Effector memory CD4-positive, alpha-beta T cell (primary cell): ENCODE results near the gene C3orf38.
"Not testable (repeated sequence)": the region's sequence is repeated elsewhere in the genome, so short reads cannot be mapped to it uniquely, and the experiment has no call there.

ENCODE experiments used
- DNase-seq, 3 donors: peaks; one replicate each; pipeline ENCODE4 v3.0.0-alpha.2; 2020
- H3K27ac ChIP-seq: 2 replicates; pipeline ENCODE4 v1.7.0; 2013; ENCODE audit warnings: mild to moderate bottlenecking, low read length, moderate library complexity; ENCODE audit not compliant: insufficient read depth, poor library complexity, severe bottlenecking
- H3K27me3 ChIP-seq: replicated peaks from 2 replicates; pipeline ENCODE4 v1.7.0; 2013; ENCODE audit warnings: mild to moderate bottlenecking, low read length; ENCODE audit not compliant: insufficient read depth, control insufficient read depth, poor library complexity, severe bottlenecking
- H3K36me3 ChIP-seq: 2 replicates; pipeline ENCODE4 v1.7.0; 2013; ENCODE audit warnings: mild to moderate bottlenecking, low read length, moderate library complexity; ENCODE audit not compliant: control insufficient read depth, insufficient read depth
- H3K4me1 ChIP-seq: 2 replicates; pipeline ENCODE4 v1.7.0; 2013; ENCODE audit warnings: low read length, mild to moderate bottlenecking; ENCODE audit not compliant: control insufficient read depth, insufficient read depth, poor library complexity, severe bottlenecking
- H3K4me3 ChIP-seq: 2 replicates; pipeline ENCODE4 v1.7.0; 2013; ENCODE audit warnings: low read length, low read depth, mild to moderate bottlenecking; ENCODE audit not compliant: insufficient read depth, poor library complexity, severe bottlenecking
- H3K9me3 ChIP-seq: 2 replicates; pipeline ENCODE4 v1.7.0; 2013; ENCODE audit warnings: mild to moderate bottlenecking, low read length, moderate library complexity; ENCODE audit not compliant: control insufficient read depth
- total RNA-seq, 3 donors: gene quantifications; one replicate each; lab custom pipeline; 2026; lab: John Stamatoyannopoulos, UW

Gene C3orf38
- total RNA-seq: 44.3 to 65.7 (median 45.3) reads per million in 3 donors

DNA sequence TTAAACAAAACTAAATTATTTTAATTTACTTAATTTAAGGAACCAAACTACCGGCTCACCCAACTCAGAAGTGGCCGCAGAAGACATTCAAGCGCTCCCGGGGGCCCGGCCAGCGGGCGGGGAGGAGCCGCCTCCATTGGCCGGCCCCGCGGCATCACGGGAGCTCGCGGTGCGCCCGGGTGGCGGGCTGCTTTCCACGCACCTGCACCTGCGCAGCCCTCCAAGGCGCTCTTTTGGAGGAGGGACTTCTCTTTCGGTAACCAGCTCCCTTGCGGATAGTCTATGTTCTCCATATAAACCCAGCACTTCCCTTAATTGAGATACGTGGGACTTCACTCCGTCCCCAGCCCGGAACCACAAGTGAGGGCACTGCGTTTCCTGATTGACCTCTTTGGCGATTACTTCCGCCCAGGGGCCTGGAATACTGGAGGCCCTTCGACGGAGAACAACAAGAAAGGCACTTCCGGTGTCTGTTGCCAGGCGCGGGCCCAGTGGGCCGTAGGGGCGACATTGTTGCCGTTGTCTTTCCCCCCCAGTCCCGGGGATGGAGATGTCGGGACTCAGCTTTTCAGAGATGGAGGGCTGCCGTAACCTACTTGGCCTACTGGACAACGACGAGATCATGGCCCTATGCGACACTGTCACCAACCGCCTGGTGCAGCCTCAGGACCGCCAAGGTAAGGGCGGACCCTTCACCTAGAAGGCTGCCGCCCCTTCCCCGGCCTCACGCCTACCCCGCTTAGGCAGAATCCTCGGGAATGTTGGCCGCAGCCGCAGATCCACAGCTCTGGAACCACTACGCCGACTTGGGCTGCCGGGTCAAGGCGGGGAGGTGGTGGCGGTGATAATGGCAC lies at the start of gene C3orf38:
TSS of gene C3orf38 (plus strand) at position 451 of the 854 bp plus-strand sequence. CDS start at position 545, 94 bp downstream.
- DNase-seq: peak; percentile 62 to 73 (median 72)
- Histone ChIP-seq H3K9me3 (no peaks in the 10 kb centered on the region), H3K4me1 (peaks cover 4% of the 10 kb centered on the region), H3K36me3 (peaks cover 5% of the 10 kb centered on the region), H3K4me3 (peak within 1 kb of the TSS; percentile 98), H3K27me3 (no peaks in the 10 kb centered on the region), H3K27ac (peak within 1 kb of the TSS; percentile 90)

DNA sequence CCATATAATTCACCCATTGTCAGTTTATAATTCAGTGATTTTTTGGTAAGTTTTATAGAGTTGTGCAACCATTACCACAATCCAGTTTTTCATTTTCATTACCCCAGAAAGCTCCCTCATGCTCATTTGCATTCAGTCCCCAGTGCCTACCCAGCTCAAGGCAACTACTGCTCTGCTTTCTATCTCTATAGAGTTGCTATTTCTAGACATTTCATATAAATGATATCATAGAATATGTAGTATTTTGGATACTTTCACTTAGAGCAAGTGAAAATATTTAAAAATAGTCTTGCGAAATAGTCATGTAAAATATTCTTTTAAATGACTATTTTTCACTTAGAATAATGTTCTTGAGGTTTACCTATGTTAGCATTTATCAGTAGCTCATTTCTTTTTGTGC lies 48.6 kb upstream of the C3orf38 start:
- no peak overlapping the region for H3K4me3 ChIP-seq
- H3K4me1 ChIP-seq: no peaks in the 10 kb centered on the region
- no peak overlapping the region for H3K27ac ChIP-seq
- no peaks in the 10 kb centered on the region for H3K9me3 ChIP-seq
- no peaks in the 10 kb centered on the region for H3K27me3 ChIP-seq
- no peaks in the 10 kb centered on the region for H3K36me3 ChIP-seq
- no peak for DNase-seq

DNA sequence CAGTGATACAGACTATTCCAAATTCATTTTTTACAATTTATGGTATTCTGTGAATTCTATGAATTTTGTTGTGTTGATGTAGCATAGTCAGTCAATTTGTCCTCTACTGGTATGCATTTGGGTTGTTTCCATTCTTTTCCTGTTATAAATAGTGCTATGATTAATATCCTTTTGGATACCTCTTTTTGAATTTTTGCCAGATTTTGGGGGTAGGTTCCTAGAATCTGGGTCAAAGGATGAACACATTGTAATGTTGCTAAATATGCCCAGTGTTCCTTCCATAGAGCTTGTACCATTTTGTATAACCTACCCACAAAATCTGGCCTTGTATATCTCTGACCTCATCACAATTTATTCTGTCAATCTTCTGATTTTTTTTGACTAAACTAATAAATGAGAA lies 44.4 kb upstream of the C3orf38 start:
- no peak for DNase-seq
- Histone ChIP-seq H3K9me3 (no peaks in the 10 kb centered on the region), H3K36me3 (no peaks in the 10 kb centered on the region), H3K4me1 (no peaks in the 10 kb centered on the region), H3K4me3 (no peak overlapping the region), H3K27ac (no peak overlapping the region), H3K27me3 (no peaks in the 10 kb centered on the region)

DNA sequence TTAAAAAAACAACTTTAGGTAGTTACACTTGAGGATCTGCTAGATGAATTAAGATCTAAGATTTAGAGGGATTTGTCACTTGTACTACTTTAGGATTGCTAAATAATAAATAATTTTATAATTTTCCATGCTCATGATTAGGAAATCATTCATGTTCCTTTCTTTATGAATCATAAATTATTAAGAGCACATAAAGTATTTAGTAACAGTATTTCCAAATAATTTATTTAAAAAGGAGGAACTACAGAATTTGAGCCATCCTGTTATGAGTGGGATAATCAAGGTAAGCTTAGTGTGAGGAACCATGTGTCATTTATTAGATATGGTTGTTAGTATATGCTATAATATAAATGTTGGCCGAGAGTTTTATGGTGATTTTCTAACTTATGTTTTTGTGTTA lies 37.5 kb upstream of the C3orf38 start:
- DNase-seq: no peak
- no peak overlapping the region for H3K4me3 ChIP-seq

DNA sequence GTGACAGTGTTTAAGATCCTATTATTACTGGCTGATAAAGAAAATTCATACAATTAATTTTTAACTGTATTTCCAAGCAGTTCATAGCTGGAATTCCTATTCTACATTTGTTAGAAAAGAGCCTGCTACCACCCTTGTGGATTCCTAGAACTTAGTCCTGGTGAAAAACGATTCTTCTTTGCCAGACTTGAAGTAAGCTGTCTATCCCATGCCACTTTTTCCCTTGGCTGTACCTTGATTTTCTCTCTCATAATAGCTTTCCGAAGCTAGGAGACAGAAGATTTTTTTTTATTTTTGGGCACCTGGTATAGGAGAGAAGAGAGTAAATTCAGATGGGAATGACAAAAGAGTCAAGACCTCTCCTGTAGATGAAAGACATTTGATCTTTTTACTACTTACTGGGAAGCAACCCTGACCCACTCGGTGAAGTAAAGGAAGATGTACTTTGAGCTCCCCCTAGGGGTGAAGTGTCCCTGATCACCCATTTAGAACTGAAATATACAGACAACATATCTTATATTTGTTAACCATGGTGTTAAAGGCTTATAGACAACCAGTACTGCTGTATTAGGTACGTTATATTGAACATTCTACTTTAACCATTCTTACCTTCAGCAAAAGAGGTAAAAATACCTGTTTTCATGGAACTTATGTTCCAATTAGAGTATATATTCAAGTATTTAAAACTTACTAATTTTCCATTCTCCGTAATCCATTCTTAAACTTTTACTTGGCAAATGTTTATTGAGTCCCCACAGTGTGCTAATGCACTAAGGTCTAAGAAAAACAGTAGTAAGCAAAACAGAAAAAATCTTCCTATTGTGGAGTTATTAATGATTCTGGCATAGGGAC lies 36.2 kb upstream of the C3orf38 start:
- peak; percentile 11 to 32 (median 14) for DNase-seq
- no peaks in the 10 kb centered on the region for H3K4me1 ChIP-seq
- no peaks in the 10 kb centered on the region for H3K36me3 ChIP-seq
- H3K27ac ChIP-seq: no peak overlapping the region
- no peak overlapping the region for H3K4me3 ChIP-seq
- no peaks in the 10 kb centered on the region for H3K9me3 ChIP-seq
- no peaks in the 10 kb centered on the region for H3K27me3 ChIP-seq

More for the DNA sequence above, 37.5 kb upstream of the C3orf38 start:
- Histone ChIP-seq H3K4me1 (no peaks in the 10 kb centered on the region), H3K27me3 (no peaks in the 10 kb centered on the region), H3K9me3 (no peaks in the 10 kb centered on the region), H3K27ac (no peak overlapping the region), H3K36me3 (no peaks in the 10 kb centered on the region)

DNA sequence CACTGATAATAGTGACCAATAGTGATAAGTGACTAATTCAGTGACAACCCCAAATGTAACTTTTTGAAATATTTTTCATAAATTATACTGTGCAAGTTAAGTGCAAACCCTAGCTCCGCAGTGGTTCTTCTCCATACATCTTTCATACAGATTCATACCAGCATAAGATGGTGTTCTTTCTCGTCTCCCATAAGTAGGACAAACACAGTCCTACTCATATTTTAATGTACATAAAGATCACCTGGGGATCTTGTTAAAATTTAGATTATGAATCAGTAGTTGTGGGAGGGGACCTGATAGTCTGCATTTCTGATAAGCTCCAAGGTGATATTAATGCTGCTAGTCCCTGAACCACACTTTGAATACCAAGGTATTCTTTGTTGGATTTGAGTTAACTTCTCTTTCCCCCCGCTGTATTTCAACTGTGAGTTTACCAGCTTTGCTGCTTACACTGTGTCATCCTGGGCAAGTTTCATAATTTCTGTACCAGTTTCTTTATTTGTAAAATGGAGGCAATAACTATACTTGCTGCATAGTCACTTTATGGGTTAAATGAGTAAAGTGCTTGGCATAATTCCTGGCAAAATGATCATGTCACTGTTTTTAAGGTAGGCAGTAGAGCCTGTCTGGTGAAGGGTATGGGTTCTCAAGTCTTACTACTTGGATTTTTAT lies 34.7 kb upstream of the C3orf38 start:
- no peak for DNase-seq

DNA sequence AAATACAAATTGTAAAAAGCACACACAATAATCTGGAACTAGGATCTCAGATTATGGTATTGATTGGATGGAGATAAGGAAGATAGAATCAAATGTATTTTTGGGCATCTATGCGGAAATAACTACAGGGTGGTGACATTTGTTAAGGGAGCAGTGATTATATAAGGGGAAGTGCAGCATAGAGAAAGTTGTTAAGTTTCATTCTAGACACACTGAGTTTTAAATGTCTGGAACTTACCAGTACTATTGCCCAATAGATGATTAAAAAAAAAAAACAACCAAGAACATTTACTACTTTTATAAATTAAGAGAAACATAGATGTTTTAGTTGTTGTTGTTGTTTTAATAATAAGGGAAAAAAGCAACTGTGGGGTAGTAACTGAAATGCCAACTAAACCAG lies 32.1 kb upstream of the C3orf38 start:
- Histone ChIP-seq H3K4me1 (no peaks in the 10 kb centered on the region), H3K9me3 (no peaks in the 10 kb centered on the region), H3K27me3 (no peaks in the 10 kb centered on the region), H3K36me3 (no peaks in the 10 kb centered on the region), H3K4me3 (no peak overlapping the region), H3K27ac (no peak overlapping the region)
- no peak for DNase-seq

More for the DNA sequence above, 34.7 kb upstream of the C3orf38 start:
- Histone ChIP-seq H3K36me3 (no peaks in the 10 kb centered on the region), H3K4me3 (no peak overlapping the region), H3K4me1 (no peaks in the 10 kb centered on the region), H3K27ac (no peak overlapping the region), H3K9me3 (no peaks in the 10 kb centered on the region), H3K27me3 (no peaks in the 10 kb centered on the region)

DNA sequence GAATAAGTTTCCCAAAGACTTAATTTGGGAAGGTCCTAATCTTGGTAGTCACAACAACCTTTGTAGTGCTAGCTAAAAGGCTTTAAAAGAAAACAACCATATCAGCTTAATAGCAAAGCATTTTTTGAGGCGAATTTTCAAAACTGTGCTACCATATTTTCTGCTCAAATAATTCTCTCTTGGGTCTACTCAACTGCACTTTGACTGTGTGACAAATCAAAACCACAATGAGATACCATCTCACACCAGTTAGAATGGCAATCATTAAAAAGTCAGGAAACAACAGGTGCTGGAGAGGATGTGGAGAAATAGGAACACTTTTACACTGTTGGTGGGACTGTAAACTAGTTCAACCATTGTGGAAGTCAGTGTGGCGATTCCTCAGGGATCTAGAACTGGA lies 31.2 kb upstream of the C3orf38 start:
- H3K27ac ChIP-seq, H3K36me3 ChIP-seq, H3K27me3 ChIP-seq, DNase-seq, H3K4me3 ChIP-seq, H3K4me1 ChIP-seq, H3K9me3 ChIP-seq: not testable (repeated sequence)

DNA sequence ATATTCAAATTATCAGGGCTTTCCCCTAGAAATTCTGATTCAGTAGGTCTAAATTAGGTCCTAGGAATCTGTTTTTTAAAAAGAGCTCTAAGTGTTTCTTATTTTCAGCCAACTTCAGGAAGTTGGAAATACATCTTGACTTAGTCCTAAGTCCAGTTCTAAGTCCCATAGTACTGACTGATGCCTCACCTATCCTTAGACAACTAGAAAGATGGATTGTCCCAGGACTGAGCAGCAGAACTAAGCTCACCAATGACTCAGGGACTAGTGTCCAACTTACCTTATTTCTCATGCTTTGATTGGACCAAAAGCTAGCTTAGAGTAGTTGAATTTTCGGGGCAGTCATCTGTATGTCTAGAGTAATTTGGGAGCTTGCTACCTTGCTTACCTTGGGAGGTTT lies 26.2 kb upstream of the C3orf38 start:
- Histone ChIP-seq H3K4me1 (no peaks in the 10 kb centered on the region), H3K9me3 (no peaks in the 10 kb centered on the region), H3K36me3 (no peaks in the 10 kb centered on the region), H3K4me3 (no peak overlapping the region), H3K27ac (no peak overlapping the region), H3K27me3 (no peaks in the 10 kb centered on the region)
- DNase-seq: no peak
